Endothelial cell (in vitro differentiated cells): Measurements from ENCODE around the gene MED16. TPM values are rescaled to one million over a fixed set of nuclear protein-coding genes. Genes with fewer than 3 reads are reported as not detected.
A peak's percentile ranks its signal among the peaks of the same experiment; 100 is the strongest.

Experiments
- DNase-seq: peaks from one replicate; pipeline ENCODE4 v3.0.0; 2021; ENCODE audit warnings: low spot score
- H3K27ac Mint-ChIP-seq: one replicate; pipeline ENCODE4 v1.8.0; 2021; ENCODE audit warnings: mixed read lengths, inconsistent platforms; ENCODE audit not compliant: unreplicated experiment
- H3K27me3 Mint-ChIP-seq: one replicate; pipeline ENCODE4 v1.8.0; 2021; ENCODE audit warnings: mild to moderate bottlenecking, moderate library complexity, mixed read lengths, inconsistent platforms; ENCODE audit not compliant: unreplicated experiment
- H3K36me3 Mint-ChIP-seq: one replicate; pipeline ENCODE4 v1.8.0; 2021; ENCODE audit warnings: mild to moderate bottlenecking, low read depth, mixed read lengths, inconsistent platforms; ENCODE audit not compliant: unreplicated experiment
- H3K4me1 Mint-ChIP-seq: one replicate; pipeline ENCODE4 v1.8.0; 2021; ENCODE audit warnings: mild to moderate bottlenecking, mixed read lengths, inconsistent platforms; ENCODE audit not compliant: unreplicated experiment
- H3K4me3 Mint-ChIP-seq: one replicate; pipeline ENCODE4 v1.8.0; 2021; ENCODE audit warnings: mild to moderate bottlenecking, mixed read lengths, inconsistent platforms; ENCODE audit not compliant: unreplicated experiment
- H3K9me3 Mint-ChIP-seq: one replicate; pipeline ENCODE4 v1.8.0; 2021; ENCODE audit warnings: mixed read lengths, inconsistent platforms; ENCODE audit not compliant: unreplicated experiment
- total RNA-seq: library from RNA; stranded (reverse); fragmentation: NEBNext Ultra II Directional; extraction: Animal tissue kit (Norgen Biotek cat#: 25700); gene quantifications from one replicate; pipeline ENCODE4 v1.2.1, GENCODE V29; 2021; ENCODE audit not compliant: unreplicated experiment
- TF ChIP-seq, protein P1 (sequence below): fragments of 200-600 bp; sonication (generic); IDR thresholded peaks from one replicate; pipeline ENCODE4 v1.5.0; 2021; ENCODE audit warnings: antibody characterized with exemption; ENCODE audit not compliant: unreplicated experiment

Gene MED16
- total RNA-seq, 1 donor from 2014 or later, result 66.5 TPM

DNA sequence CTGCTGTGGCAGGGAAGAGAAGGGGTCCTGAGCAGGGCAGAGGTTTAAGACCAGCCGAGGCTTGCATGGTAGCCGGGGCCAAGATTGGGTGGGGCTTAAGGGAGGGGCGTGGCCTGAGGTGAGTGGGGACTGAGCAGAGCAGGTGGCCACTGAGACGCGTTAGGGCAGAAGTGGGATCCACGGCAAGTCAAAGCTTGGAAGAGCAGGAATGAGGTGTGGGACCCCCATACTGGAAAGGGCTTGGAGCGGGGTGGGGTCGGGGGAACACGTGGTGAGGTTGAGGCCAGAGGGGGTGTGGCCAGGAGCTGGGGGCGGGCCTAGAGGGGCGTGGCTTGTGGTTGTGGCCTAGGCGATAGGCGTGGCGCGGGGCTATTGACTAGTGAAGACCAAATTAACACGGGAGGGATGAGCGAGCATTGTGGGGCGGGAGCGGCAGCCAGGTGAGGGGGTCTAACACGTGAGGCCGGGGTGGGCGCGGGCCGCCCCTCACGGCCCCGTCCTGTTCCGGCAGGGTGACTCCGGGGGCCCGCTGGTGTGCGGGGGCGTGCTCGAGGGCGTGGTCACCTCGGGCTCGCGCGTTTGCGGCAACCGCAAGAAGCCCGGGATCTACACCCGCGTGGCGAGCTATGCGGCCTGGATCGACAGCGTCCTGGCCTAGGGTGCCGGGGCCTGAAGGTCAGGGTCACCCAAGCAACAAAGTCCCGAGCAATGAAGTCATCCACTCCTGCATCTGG, 30.2 kb downstream of the MED16 start:
- peak overlapping the region; percentile 24 for H3K4me3 Mint-ChIP-seq
- peak; percentile 56 for DNase-seq
- H3K9me3 Mint-ChIP-seq, result no peaks in the 10 kb centered on the region
- H3K4me1 Mint-ChIP-seq, result no peaks in the 10 kb centered on the region
- H3K36me3 Mint-ChIP-seq, result peaks cover 4% of the 10 kb centered on the region
- H3K27ac Mint-ChIP-seq, result peak overlapping the region; percentile 30
- TF ChIP-seq, protein P1, sequence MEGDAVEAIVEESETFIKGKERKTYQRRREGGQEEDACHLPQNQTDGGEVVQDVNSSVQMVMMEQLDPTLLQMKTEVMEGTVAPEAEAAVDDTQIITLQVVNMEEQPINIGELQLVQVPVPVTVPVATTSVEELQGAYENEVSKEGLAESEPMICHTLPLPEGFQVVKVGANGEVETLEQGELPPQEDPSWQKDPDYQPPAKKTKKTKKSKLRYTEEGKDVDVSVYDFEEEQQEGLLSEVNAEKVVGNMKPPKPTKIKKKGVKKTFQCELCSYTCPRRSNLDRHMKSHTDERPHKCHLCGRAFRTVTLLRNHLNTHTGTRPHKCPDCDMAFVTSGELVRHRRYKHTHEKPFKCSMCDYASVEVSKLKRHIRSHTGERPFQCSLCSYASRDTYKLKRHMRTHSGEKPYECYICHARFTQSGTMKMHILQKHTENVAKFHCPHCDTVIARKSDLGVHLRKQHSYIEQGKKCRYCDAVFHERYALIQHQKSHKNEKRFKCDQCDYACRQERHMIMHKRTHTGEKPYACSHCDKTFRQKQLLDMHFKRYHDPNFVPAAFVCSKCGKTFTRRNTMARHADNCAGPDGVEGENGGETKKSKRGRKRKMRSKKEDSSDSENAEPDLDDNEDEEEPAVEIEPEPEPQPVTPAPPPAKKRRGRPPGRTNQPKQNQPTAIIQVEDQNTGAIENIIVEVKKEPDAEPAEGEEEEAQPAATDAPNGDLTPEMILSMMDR, result no peak
- H3K27me3 Mint-ChIP-seq, result peaks cover 13% of the 10 kb centered on the region

DNA sequence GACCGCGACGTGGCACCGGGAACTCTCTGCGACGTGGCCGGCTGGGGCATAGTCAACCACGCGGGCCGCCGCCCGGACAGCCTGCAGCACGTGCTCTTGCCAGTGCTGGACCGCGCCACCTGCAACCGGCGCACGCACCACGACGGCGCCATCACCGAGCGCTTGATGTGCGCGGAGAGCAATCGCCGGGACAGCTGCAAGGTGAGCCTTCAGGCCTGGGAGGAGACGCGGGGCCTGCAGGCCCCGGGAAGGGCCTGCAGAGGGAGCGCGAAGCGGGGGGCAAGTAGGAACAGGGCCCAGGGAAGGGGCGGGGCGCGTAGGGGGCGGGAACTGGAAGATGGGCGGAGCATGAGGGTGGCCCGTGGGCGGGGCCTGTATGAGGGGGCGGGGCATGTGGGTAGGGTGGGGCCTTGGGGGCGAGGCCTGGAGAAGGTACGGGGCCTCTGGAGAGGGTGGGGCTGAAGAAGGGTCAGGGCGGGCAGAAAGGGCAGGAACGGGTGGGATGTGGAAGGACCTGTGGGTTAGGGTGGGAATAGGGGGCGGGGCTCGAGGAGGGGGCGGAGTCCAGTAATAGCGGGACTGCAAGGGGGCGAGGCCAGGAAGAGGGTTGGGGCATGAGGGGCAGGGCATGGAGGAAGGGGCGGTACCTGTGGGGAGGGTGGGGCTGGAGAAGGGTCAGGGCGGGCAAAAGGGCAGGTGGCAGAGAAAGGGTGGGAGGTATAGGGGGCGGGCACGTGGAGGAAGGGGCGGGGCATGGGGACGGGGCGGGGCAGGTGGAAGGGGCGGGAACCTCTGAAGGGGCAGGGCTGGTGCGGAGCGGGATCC, 31.0 kb downstream of the MED16 start:
- TF ChIP-seq, protein P1, result no peak
- Mint-ChIP-seq H3K4me3 (no peak overlapping the region), H3K27ac (no peak overlapping the region), H3K9me3 (no peaks in the 10 kb centered on the region), H3K27me3 (peaks cover 11% of the 10 kb centered on the region), H3K4me1 (no peaks in the 10 kb centered on the region), H3K36me3 (no peaks in the 10 kb centered on the region)
- no peak for DNase-seq

DNA sequence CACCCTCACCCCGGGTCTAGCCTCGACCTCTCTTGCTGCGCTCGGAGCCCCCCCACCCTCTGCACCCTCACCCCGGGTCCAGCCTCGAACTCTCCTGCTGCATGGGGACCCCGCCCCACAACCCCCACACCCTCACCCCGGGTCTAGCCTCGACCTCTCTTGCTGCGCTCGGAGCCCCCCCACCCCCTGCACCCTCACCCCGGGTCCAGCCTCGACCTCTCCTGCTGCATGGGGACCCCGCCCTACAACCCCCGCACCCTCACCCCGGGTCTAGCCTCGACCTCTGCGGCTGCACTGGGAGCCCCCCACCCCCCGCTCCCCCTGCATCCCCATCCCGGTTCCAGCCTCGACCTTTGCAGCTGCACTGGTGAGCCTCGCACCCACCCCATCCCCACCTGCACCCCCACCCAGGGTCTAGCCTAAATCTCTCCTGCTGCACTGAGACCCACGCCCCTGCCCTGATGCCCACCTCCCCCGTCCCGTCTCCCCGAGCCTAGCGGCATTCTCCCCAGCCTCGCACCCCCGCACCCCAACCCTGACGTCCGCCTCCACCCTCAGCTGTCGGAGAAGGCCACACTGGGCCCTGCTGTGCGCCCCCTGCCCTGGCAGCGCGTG, 31.7 kb downstream of the MED16 start:
- Mint-ChIP-seq H3K4me3 (no peak overlapping the region), H3K27ac (no peak overlapping the region)
- TF ChIP-seq, protein P1, result no peak

DNA sequence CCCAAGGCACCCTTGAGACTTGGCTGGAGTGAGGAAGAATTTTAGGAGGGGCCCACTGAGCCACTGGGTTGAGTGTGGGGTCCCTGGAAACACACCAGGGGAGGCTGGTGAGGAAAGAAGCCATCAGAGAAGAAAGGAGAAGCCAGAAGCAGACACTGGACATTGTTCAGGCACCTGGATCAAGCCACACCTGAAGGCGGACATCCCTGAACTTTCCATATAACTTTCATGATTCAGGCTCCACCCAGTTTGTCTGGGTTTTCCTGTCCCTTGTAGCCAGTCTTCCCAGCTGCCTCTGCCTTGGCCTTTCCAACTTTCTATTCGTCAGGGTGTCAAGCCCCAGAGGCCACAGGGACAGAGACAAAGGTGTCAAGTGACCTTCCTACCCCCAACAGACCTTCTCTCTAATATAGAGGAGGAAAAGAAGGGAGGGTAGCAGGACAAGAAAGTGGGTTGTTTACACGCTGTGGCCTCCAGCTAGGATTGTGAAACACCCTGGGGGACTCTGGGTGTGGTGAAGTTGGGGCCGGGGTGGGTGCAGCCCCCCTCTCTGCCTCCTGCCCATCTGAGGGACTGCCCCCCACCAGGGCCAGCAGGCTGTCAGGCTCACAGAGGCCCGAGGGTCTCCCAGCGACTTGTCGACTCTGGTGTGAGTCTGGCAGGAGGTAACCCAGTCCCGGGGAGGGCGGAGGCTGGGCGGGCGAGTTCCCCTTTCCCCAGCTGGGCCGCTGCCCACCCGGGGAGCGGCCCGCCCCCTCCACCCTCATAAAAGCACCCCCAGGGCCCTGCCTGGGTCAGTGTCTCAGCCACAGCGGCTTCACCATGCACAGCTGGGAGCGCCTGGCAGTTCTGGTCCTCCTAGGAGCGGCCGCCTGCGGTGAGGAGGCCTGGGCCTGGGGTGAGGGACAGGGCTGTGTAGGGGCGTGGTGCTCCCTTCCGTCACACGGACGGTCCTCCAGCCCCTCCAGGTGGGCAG, 33.8 kb downstream of the MED16 start, which contains the start of gene CFD:
CFD (plus strand) TSS at position 797 of the 976 bp plus-strand sequence; CDS start at position 823, 26 bp downstream.
- Mint-ChIP-seq H3K4me3 (no peak within 1 kb of the TSS), H3K36me3 (no peaks in the 10 kb centered on the region), H3K4me1 (no peaks in the 10 kb centered on the region), H3K27ac (no peak within 1 kb of the TSS), H3K27me3 (peaks cover 9% of the 10 kb centered on the region), H3K9me3 (no peaks in the 10 kb centered on the region)
- no peak for DNase-seq
- TF ChIP-seq, protein P1, result no peak

More for the DNA sequence above, 31.7 kb downstream of the MED16 start:
- Mint-ChIP-seq H3K36me3 (no peaks in the 10 kb centered on the region), H3K4me1 (no peaks in the 10 kb centered on the region), H3K9me3 (no peaks in the 10 kb centered on the region), H3K27me3 (peaks cover 11% of the 10 kb centered on the region)
- DNase-seq, result no peak
